Measurements from ENCODE around the gene GPHA2.

- no peak for TF ChIP-seq POLR2A (IDR thresholded peaks at IDR 0.05)
- no peak for TF ChIP-seq CTCF (IDR thresholded peaks at IDR 0.05)
Measured at GRCh38 chr11:64914123-64914522, 21.6 kb downstream of the GPHA2 start.
